Tibial artery (tissue), 4 donors: ENCODE data around the gene DCAF4L1.

Source experiments
- DNase-seq, 2 donors: peaks; one replicate each; pipeline ENCODE4 v3.0.0-alpha.2; 2019
- H3K27ac ChIP-seq, 2 donors: fragments of 200-600 bp; sonication (generic) in 1 of 2; 1 replicate in 1 of 2; 2 replicates in 1 of 2; pipeline ENCODE4 v1.5.1; 2018 to 2019; ENCODE audit warnings: mild to moderate bottlenecking in 1 of 2
- H3K27me3 ChIP-seq, 2 donors: fragments of 200-600 bp; sonication (generic) in 1 of 2; one replicate each; pipeline versions ENCODE4 v1.5.1 to v1.6.0; 2016 to 2019
- H3K36me3 ChIP-seq, 3 donors: fragments of 200-600 bp; sonication (generic) in 2 of 3; one replicate each; pipeline ENCODE4 v1.5.1; 2016 to 2019; ENCODE audit warnings: mild to moderate bottlenecking in 2 of 3
- H3K4me1 ChIP-seq, 4 donors: fragments of 200-600 bp; sonication (generic) in 2 of 4; 1 replicate in 3 of 4; 2 replicates in 1 of 4; pipeline ENCODE4 v1.5.1; 2016 to 2019
- H3K4me3 ChIP-seq, 2 donors: fragments of 200-600 bp; sonication (generic) in 1 of 2; 1 replicate in 1 of 2; 2 replicates in 1 of 2; pipeline ENCODE4 v1.5.1; 2018 to 2019; ENCODE audit warnings: mild to moderate bottlenecking in 2 of 2
- H3K9me3 ChIP-seq, 3 donors: fragments of 200-600 bp; sonication (generic) in 1 of 3; one replicate each; pipeline ENCODE4 v1.5.1; 2016 to 2019
- CTCF ChIP-seq, 2 experiments: fragments of 200-600 bp in 1 of 2; fragments of 450-650 bp in 1 of 2; IDR thresholded peaks; one replicate each; pipeline ENCODE4 v1.5.1; 2017 to 2019; ENCODE audit warnings: antibody characterized with exemption in 2 of 2, mild to moderate bottlenecking in 1 of 2, moderate library complexity in 1 of 2
- intact Hi-C: fragments of 100-400 bp; cut with DNase I; formaldehyde crosslinking; loops from one replicate; pipeline ENCODE4 v1.15.0; 2023; ENCODE audit warnings: low total_unique reads

Gene DCAF4L1

GRCh38 chr4:41935652-41936021, 45.9 kb upstream of the DCAF4L1 start:
- Histone ChIP-seq H3K27me3 (no peaks in the 10 kb centered on the region), H3K4me3 (peak overlapping the region; percentile 82 to 94), H3K27ac (peak overlapping the region; percentile 64 to 79), H3K36me3 (peaks cover 0 to 6% (median 5%) of the 10 kb centered on the region in 3 donors), H3K9me3 (no peaks in the 10 kb centered on the region), H3K4me1 (peaks cover 0 to 31% (median 6%) of the 10 kb centered on the region in 4 donors)
- DNase-seq: no peak
- intact Hi-C loops: loop anchor here (5.0 kb wide), 1 partner anchor 57 kb away; the partner anchor contains the start of gene SLC30A9
- no peak for TF ChIP-seq CTCF (IDR thresholded peaks at IDR 0.05)

- no peak overlapping the region for H3K27ac ChIP-seq
- no peak overlapping the region for H3K4me3 ChIP-seq
- no peaks in the 10 kb centered on the region for H3K9me3 ChIP-seq
- TF ChIP-seq CTCF (IDR thresholded peaks at IDR 0.05): no peak
- no peak for DNase-seq
- H3K36me3 ChIP-seq: peaks cover 0 to 6% (median 5%) of the 10 kb centered on the region in 3 donors
- intact Hi-C loops: loop anchor here (5.0 kb wide), 1 partner anchor 53 kb away; the partner anchor contains the start of gene SLC30A9
- peaks cover 0 to 31% (median 6%) of the 10 kb centered on the region in 4 donors for H3K4me1 ChIP-seq
- H3K27me3 ChIP-seq: no peaks in the 10 kb centered on the region
These were observed 42.4 kb upstream of the DCAF4L1 start for GRCh38 chr4:41939016-41939626.

- no peaks in the 10 kb centered on the region for H3K27me3 ChIP-seq
- peaks cover 10 to 19% (median 12%) of the 10 kb centered on the region in 3 donors for H3K36me3 ChIP-seq
- H3K9me3 ChIP-seq: no peaks in the 10 kb centered on the region
- DNase-seq: no peak
- H3K27ac ChIP-seq: no peak overlapping the region
- intact Hi-C loops: no loop called here
- peaks cover 0 to 23% (median 4%) of the 10 kb centered on the region in 4 donors for H3K4me1 ChIP-seq
- TF ChIP-seq CTCF (IDR thresholded peaks at IDR 0.05): no peak
- no peak overlapping the region for H3K4me3 ChIP-seq
These were observed 40.7 kb upstream of the DCAF4L1 start for GRCh38 chr4:41940834-41941233.

GRCh38 chr4:41943506-41943905, 38.0 kb upstream of the DCAF4L1 start:
- no peaks in the 10 kb centered on the region for H3K9me3 ChIP-seq
- no peak for TF ChIP-seq CTCF (IDR thresholded peaks at IDR 0.05)
- no peak for DNase-seq
- intact Hi-C loops: no loop called here
- H3K27me3 ChIP-seq: no peaks in the 10 kb centered on the region
- H3K36me3 ChIP-seq: peaks cover 10 to 19% (median 12%) of the 10 kb centered on the region in 3 donors
- no peaks in the 10 kb centered on the region for H3K4me1 ChIP-seq
- H3K4me3 ChIP-seq: no peak overlapping the region
- no peak overlapping the region for H3K27ac ChIP-seq

- no peaks in the 10 kb centered on the region for H3K4me1 ChIP-seq
- no peak for TF ChIP-seq CTCF (IDR thresholded peaks at IDR 0.05)
- no peak for DNase-seq
- no peak overlapping the region for H3K4me3 ChIP-seq
- no peaks in the 10 kb centered on the region for H3K9me3 ChIP-seq
- no peak overlapping the region for H3K27ac ChIP-seq
- peaks cover 9 to 17% (median 15%) of the 10 kb centered on the region in 3 donors for H3K36me3 ChIP-seq
- intact Hi-C loops: no loop called here
- no peaks in the 10 kb centered on the region for H3K27me3 ChIP-seq
These were observed 37.5 kb upstream of the DCAF4L1 start for GRCh38 chr4:41944089-41944488.
